GM06990 (cell line): ENCODE results near the gene CCDC182.

ENCODE experiments used
- DNase-seq: peaks from one replicate; pipeline ENCODE4 v3.0.0-alpha.2; 2011; ENCODE audit not compliant: insufficient read length; ENCODE audit errors: extremely low read depth
- H3K27me3 ChIP-seq: replicated peaks from 2 replicates; pipeline ENCODE4 v1.6.0; 2011; ENCODE audit warnings: low read length; ENCODE audit not compliant: control insufficient read depth, insufficient read depth
- H3K36me3 ChIP-seq: 2 replicates; pipeline ENCODE4 v1.5.1; 2011; ENCODE audit warnings: low read length; ENCODE audit not compliant: control insufficient read depth, insufficient read depth
- H3K4me3 ChIP-seq: replicated peaks from 2 replicates; pipeline ENCODE4 v1.5.1; 2011; ENCODE audit warnings: low read depth, mild to moderate bottlenecking, control low read depth, low read length
- CTCF ChIP-seq: IDR thresholded peaks from 2 replicates; pipeline ENCODE4 v1.5.1; 2011; ENCODE audit warnings: low read length, control low read depth, mild to moderate bottlenecking, inconsistent platforms; ENCODE audit not compliant: insufficient read depth, poor library complexity, severe bottlenecking

CCDC182 gene

GRCh38 chr17:57696050-57696449 lies 49.0 kb downstream of the CCDC182 start:
- Histone ChIP-seq H3K27me3 (no peaks in the 10 kb centered on the region), H3K4me3 (no peak overlapping the region), H3K36me3 (no peaks in the 10 kb centered on the region)
- TF ChIP-seq CTCF: no peak
- no peak for DNase-seq
